ENCODE results near the gene ITK. TPM values are rescaled to one million over a fixed set of nuclear protein-coding genes. Genes with fewer than 3 reads are reported as not detected.
A peak's percentile ranks its signal among the peaks of the same experiment; 100 is the strongest.

Gene ITK
- total RNA-seq = 1 to 10 TPM in 2 of 6 experiments, under 1 TPM in 4; 0.35 to 1.2 (median 0.74) TPM
- long read RNA-seq = 0 reads

- Histone ChIP-seq H3K27me3 (no peaks in the 10 kb centered on the region), H3K27ac (no peak within 1 kb of the TSS), H3K9me3 (no peaks in the 10 kb centered on the region), H3K4me3 (peak within 1 kb of the TSS in 2 of 3 donors; percentile 2 to 4), H3K36me3 (no peaks in the 10 kb centered on the region), H3K4me1 (no peaks in the 10 kb centered on the region)
- no peak for TF ChIP-seq CTCF (IDR thresholded peaks at IDR 0.05)
- no peak for TF ChIP-seq POLR2A (IDR thresholded peaks at IDR 0.05)
- intact Hi-C loops (cut with DNase I) = no loop called here
- ATAC-seq = peak in 1 of 4 donors; percentile 32
- no peak for DNase-seq
- 37% methylated on average over 8 of the region's 8 CpGs for WGBS (ENCODE audit: insufficient coverage, low coverage, low lambda C conversion rate, missing lambda C conversion rate)
Measured at GRCh38 chr5:157180374-157181264, at the start of gene ITK. Gene ITK (plus strand): TSS chr5:157180840. CDS start chr5:157180978, 138 bp downstream.

- ATAC-seq = no peak
- Histone ChIP-seq H3K27me3 (no peaks in the 10 kb centered on the region), H3K27ac (no peak overlapping the region), H3K4me3 (no peak overlapping the region), H3K36me3 (no peaks in the 10 kb centered on the region), H3K4me1 (no peaks in the 10 kb centered on the region), H3K9me3 (no peaks in the 10 kb centered on the region)
- intact Hi-C loops (cut with DNase I) = no loop called here
- TF ChIP-seq POLR2A (IDR thresholded peaks at IDR 0.05) (no peak), CTCF (IDR thresholded peaks at IDR 0.05) (no peak)
- DNase-seq = no peak
- WGBS (ENCODE audit: insufficient coverage, low coverage, low lambda C conversion rate, missing lambda C conversion rate) = 54% methylated on average over 7 of the region's 7 CpGs
Measured at GRCh38 chr5:157130925-157131324, 49.7 kb upstream of the ITK start.

- Histone ChIP-seq H3K36me3 (no peaks in the 10 kb centered on the region), H3K4me1 (no peaks in the 10 kb centered on the region), H3K27me3 (no peaks in the 10 kb centered on the region), H3K9me3 (no peaks in the 10 kb centered on the region), H3K4me3 (no peak overlapping the region), H3K27ac (no peak overlapping the region)
- WGBS (ENCODE audit: insufficient coverage, low coverage, low lambda C conversion rate, missing lambda C conversion rate) = 17% methylated on average over 1 of the region's 1 CpG
- intact Hi-C loops (cut with DNase I) = no loop called here
- TF ChIP-seq CTCF (IDR thresholded peaks at IDR 0.05) (no peak), POLR2A (IDR thresholded peaks at IDR 0.05) (no peak)
- DNase-seq = no peak
- ATAC-seq = no peak
Measured at GRCh38 chr5:157132281-157132612, 48.4 kb upstream of the ITK start.

- no peaks in the 10 kb centered on the region for H3K27me3 ChIP-seq
- H3K27ac ChIP-seq = no peak overlapping the region
- no peaks in the 10 kb centered on the region for H3K9me3 ChIP-seq
- TF ChIP-seq CTCF (IDR thresholded peaks at IDR 0.05) (no peak), POLR2A (IDR thresholded peaks at IDR 0.05) (no peak)
- no peak for ATAC-seq
- peaks cover 0 to 12% (median 1%) of the 10 kb centered on the region in 4 donors for H3K36me3 ChIP-seq
- WGBS (ENCODE audit: insufficient coverage, low coverage, low lambda C conversion rate, missing lambda C conversion rate) = 85% methylated on average over 4 of the region's 6 CpGs
- peaks cover 0 to 12% (median 0%) of the 10 kb centered on the region in 4 donors for H3K4me1 ChIP-seq
- H3K4me3 ChIP-seq = no peak overlapping the region
- intact Hi-C loops (cut with DNase I) = no loop called here
- no peak for DNase-seq
Measured at GRCh38 chr5:157137691-157138090, 42.9 kb upstream of the ITK start.
